GM21619 (cell line): ENCODE measurements around the gene IMPA2.
"Not testable (repeated sequence)": the region's sequence is repeated elsewhere in the genome, so short reads cannot be mapped to it uniquely, and the experiment has no call there.

Source experiments
- ATAC-seq: cut with Tn5 transposase; IDR thresholded peaks from one replicate; pipeline ENCODE4 v1.9.1; 2021; ENCODE audit not compliant: unreplicated experiment

IMPA2 gene

GRCh38 chr18:11981192-11981542 is at the start of gene IMPA2:
IMPA2 (plus strand) TSS chr18:11981507; CDS start chr18:11981670, 163 bp downstream.
- peak; percentile 39 for ATAC-seq

- no peak for ATAC-seq
Observed at GRCh38 chr18:11932393-11932792, 48.9 kb upstream of the IMPA2 start.

- ATAC-seq, result peak; percentile 69
Observed at GRCh38 chr18:11937874-11938478, 43.3 kb upstream of the IMPA2 start.

- no peak for ATAC-seq
Observed at GRCh38 chr18:11940956-11941355, 40.4 kb upstream of the IMPA2 start.

GRCh38 chr18:11943551-11943950 is 37.8 kb upstream of the IMPA2 start:
- no peak for ATAC-seq

GRCh38 chr18:11944252-11944651 is 37.1 kb upstream of the IMPA2 start:
- no peak for ATAC-seq

GRCh38 chr18:11944786-11945185 is 36.5 kb upstream of the IMPA2 start:
- ATAC-seq, result no peak

- ATAC-seq, result not testable (repeated sequence)
Observed at GRCh38 chr18:11945834-11946659, 35.3 kb upstream of the IMPA2 start.

- ATAC-seq, result no peak
Observed at GRCh38 chr18:11946756-11947155, 34.6 kb upstream of the IMPA2 start.

GRCh38 chr18:11947214-11948191 is 33.8 kb upstream of the IMPA2 start:
- ATAC-seq, result peak; percentile 86

GRCh38 chr18:11948852-11949523 is 32.3 kb upstream of the IMPA2 start:
- no peak for ATAC-seq

GRCh38 chr18:11950824-11951223 is 30.5 kb upstream of the IMPA2 start:
- no peak for ATAC-seq

- ATAC-seq, result no peak
Observed at GRCh38 chr18:11951390-11951851, 29.9 kb upstream of the IMPA2 start.

GRCh38 chr18:11953113-11953512 is 28.2 kb upstream of the IMPA2 start:
- ATAC-seq, result no peak

- no peak for ATAC-seq
Observed at GRCh38 chr18:11955239-11956029, 25.9 kb upstream of the IMPA2 start.

- no peak for ATAC-seq
Observed at GRCh38 chr18:11956371-11957308, 24.7 kb upstream of the IMPA2 start.

GRCh38 chr18:11957636-11958035 is 23.7 kb upstream of the IMPA2 start:
- no peak for ATAC-seq

GRCh38 chr18:11959651-11960050 is 21.7 kb upstream of the IMPA2 start:
- ATAC-seq, result not testable (repeated sequence)
